C4-2B (cell line): ENCODE data around the gene ST6GALNAC3.

Experiments
- CTCF ChIP-seq: fragments of 450-650 bp; conservative IDR thresholded peaks from 2 replicates; pipeline ENCODE4 v1.5.1; 2017; ENCODE audit warnings: mild to moderate bottlenecking
- ZFX ChIP-seq: fragments of 450-650 bp; IDR thresholded peaks from 2 replicates; pipeline ENCODE4 v1.6.1; 2017

GRCh38 chr1:76292418-76293184 is 218.1 kb downstream of the ST6GALNAC3 start:
- TF ChIP-seq CTCF = no peak
- no peak for TF ChIP-seq ZFX
